Effector memory CD4-positive, alpha-beta T cell (primary cell): ENCODE results near the gene COL7A1.

ENCODE experiments used
- DNase-seq, 3 donors: peaks; one replicate each; pipeline ENCODE4 v3.0.0-alpha.2; 2020
- H3K27ac ChIP-seq: 2 replicates; pipeline ENCODE4 v1.7.0; 2013; ENCODE audit warnings: mild to moderate bottlenecking, low read length, moderate library complexity; ENCODE audit not compliant: insufficient read depth, poor library complexity, severe bottlenecking
- H3K27me3 ChIP-seq: replicated peaks from 2 replicates; pipeline ENCODE4 v1.7.0; 2013; ENCODE audit warnings: mild to moderate bottlenecking, low read length; ENCODE audit not compliant: insufficient read depth, control insufficient read depth, poor library complexity, severe bottlenecking
- H3K36me3 ChIP-seq: 2 replicates; pipeline ENCODE4 v1.7.0; 2013; ENCODE audit warnings: mild to moderate bottlenecking, low read length, moderate library complexity; ENCODE audit not compliant: control insufficient read depth, insufficient read depth
- H3K4me1 ChIP-seq: 2 replicates; pipeline ENCODE4 v1.7.0; 2013; ENCODE audit warnings: low read length, mild to moderate bottlenecking; ENCODE audit not compliant: control insufficient read depth, insufficient read depth, poor library complexity, severe bottlenecking
- H3K4me3 ChIP-seq: 2 replicates; pipeline ENCODE4 v1.7.0; 2013; ENCODE audit warnings: low read length, low read depth, mild to moderate bottlenecking; ENCODE audit not compliant: insufficient read depth, poor library complexity, severe bottlenecking
- H3K9me3 ChIP-seq: 2 replicates; pipeline ENCODE4 v1.7.0; 2013; ENCODE audit warnings: mild to moderate bottlenecking, low read length, moderate library complexity; ENCODE audit not compliant: control insufficient read depth

COL7A1 gene

GRCh38 chr3:48633256-48633655 is 38.1 kb upstream of the COL7A1 start:
- DNase-seq = no peak
- Histone ChIP-seq H3K36me3 (peaks cover 2% of the 10 kb centered on the region), H3K27me3 (no peaks in the 10 kb centered on the region), H3K4me1 (peaks cover 7% of the 10 kb centered on the region), H3K9me3 (no peaks in the 10 kb centered on the region), H3K27ac (no peak overlapping the region), H3K4me3 (no peak overlapping the region)

DNA sequence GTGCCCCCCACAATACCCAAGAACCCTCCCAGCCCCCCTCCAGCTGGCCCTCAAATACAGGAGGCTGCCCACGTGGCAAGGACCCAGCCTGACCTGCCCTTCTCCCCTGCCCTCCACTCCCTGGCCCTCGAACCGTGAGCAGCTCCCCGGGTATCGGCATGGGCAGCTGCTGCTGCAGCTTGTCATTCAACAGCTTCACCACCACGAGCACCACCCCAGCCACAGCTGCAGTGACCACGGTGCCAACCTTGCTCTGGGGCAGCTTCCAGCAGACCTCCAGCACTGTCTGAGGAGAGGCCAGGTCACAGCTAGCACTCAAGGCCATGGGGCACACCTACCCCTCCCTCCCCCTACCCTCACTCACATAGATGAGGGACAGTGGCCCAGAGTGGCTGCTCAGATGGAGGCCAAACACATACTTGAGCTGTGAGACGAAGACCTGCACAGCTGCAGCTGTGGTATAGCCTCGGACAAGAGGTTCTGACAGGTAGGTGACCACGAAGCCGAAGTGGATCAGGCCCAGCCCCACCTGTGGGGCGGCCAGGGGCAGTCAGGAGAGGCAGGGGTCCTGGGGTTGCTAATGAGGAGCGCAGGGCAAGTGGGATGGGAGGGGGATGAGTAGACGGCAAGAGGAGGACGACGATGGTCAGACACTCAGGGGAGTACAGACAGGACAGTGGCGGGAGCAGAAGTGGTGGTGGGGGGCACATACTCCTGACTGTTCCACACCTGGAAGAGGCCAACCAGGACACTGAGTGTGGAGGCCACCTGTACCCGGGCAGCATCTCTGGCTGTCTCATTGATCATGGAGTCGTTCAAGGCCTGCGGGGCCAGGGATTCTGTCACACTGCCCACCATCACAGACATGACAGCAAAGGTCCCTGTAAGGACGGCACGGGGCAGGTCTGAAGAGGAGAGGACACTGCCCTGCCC is 36.7 kb upstream of the COL7A1 start:
- H3K36me3 ChIP-seq = peaks cover 13% of the 10 kb centered on the region
- no peak for DNase-seq
- no peaks in the 10 kb centered on the region for H3K9me3 ChIP-seq
- no peak overlapping the region for H3K27ac ChIP-seq
- H3K27me3 ChIP-seq = no peaks in the 10 kb centered on the region
- no peak overlapping the region for H3K4me3 ChIP-seq
- H3K4me1 ChIP-seq = peaks cover 7% of the 10 kb centered on the region

GRCh38 chr3:48630833-48631232 is 35.7 kb upstream of the COL7A1 start:
- Histone ChIP-seq H3K27ac (no peak overlapping the region), H3K4me1 (peaks cover 1% of the 10 kb centered on the region), H3K9me3 (no peaks in the 10 kb centered on the region), H3K4me3 (no peak overlapping the region), H3K27me3 (no peaks in the 10 kb centered on the region), H3K36me3 (peaks cover 15% of the 10 kb centered on the region)
- DNase-seq = no peak

- H3K27me3 ChIP-seq = no peaks in the 10 kb centered on the region
- DNase-seq = no peak
- H3K4me3 ChIP-seq = no peak overlapping the region
- no peak overlapping the region for H3K27ac ChIP-seq
- peaks cover 15% of the 10 kb centered on the region for H3K36me3 ChIP-seq
- no peaks in the 10 kb centered on the region for H3K9me3 ChIP-seq
- H3K4me1 ChIP-seq = no peaks in the 10 kb centered on the region
Observed at GRCh38 chr3:48630407-48630806, 35.3 kb upstream of the COL7A1 start.

DNA sequence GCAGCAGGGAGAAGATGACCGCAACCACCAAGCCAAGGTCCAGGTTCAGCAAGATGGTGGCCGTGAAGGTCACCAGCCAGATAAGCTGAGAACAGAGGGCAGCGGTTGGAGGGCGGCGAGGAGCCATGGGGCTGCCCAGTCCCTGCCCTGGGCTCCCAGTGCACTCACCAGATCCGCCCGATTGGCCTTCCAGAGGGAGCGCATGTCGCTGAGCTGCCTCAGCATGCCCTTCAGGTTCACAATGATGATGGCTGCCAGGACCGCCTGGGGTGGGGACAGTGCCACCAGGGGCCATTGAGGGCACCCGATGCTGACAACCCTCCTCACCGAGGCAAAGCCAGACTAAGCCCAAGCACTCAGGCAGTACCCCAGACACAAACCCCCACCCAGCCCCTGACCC is 34.8 kb upstream of the COL7A1 start:
- no peak for DNase-seq
- H3K4me3 ChIP-seq = no peak overlapping the region
- H3K27ac ChIP-seq = no peak overlapping the region
- H3K27me3 ChIP-seq = no peaks in the 10 kb centered on the region
- H3K4me1 ChIP-seq = no peaks in the 10 kb centered on the region
- H3K36me3 ChIP-seq = peaks cover 15% of the 10 kb centered on the region
- no peaks in the 10 kb centered on the region for H3K9me3 ChIP-seq

DNA sequence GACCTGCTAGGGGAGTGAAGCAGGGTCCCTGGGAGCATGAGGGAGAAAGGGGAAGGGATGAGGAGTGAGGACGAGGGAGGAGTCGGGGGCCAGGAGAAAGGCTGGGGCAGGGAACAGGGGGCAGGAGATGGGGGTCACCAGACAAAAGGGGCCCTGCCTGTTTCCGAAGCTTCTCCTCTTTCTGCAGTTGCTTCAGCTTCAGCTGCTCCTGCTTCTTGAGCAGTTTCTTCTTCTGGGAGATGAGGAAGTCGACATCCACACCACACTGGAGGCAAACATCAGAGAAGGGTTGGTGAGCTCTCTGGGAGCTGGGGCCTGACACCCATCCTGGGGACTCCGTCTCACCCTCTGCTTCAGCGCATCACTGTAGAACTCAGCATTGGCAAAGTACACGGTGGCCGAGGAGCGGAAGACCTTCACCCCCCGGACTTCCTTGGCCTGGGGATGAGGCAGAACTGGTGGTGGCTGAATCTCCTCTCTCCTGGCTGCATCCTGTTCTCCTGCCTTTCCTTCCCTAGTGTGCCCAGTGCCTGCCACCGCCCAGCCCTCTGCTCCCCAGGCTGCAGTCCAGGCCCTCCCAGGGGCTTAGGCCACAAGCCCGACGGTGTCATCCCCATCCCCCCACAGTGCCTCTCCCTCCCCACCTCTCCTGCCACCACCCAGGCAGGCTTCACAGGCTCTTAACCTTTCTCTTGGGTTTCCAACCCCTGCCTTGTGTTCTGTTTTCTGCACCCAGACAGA is 33.3 kb upstream of the COL7A1 start:
- no peak overlapping the region for H3K27ac ChIP-seq
- no peak for DNase-seq
- H3K27me3 ChIP-seq = no peaks in the 10 kb centered on the region
- H3K36me3 ChIP-seq = peaks cover 15% of the 10 kb centered on the region
- H3K9me3 ChIP-seq = no peaks in the 10 kb centered on the region
- H3K4me3 ChIP-seq = no peak overlapping the region
- no peaks in the 10 kb centered on the region for H3K4me1 ChIP-seq

DNA sequence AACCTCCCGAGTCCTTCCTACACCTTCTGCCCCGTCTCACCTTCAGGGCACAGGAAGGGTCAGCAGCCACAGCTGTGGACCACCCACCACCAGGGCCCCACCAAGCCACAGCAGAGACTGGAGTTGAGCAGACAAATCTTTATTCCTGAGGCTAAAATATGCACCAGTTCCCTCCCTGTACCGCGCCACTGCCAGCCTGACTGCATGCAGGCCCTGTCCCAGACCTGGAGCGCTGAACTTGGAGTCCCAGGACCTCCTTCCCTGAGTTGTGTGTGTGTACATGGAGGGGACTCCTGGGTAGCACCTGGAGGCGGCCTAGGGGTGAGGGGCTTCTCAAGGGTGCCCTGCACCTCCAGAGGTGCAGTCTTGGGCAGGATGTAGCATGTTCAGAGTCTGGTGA is 30.5 kb upstream of the COL7A1 start:
- Histone ChIP-seq H3K9me3 (no peaks in the 10 kb centered on the region), H3K27me3 (no peaks in the 10 kb centered on the region), H3K27ac (no peak overlapping the region), H3K4me3 (no peak overlapping the region), H3K4me1 (no peaks in the 10 kb centered on the region), H3K36me3 (peaks cover 15% of the 10 kb centered on the region)
- no peak for DNase-seq

GRCh38 chr3:48624767-48625166 is 29.6 kb upstream of the COL7A1 start:
- H3K4me1 ChIP-seq = no peaks in the 10 kb centered on the region
- no peak overlapping the region for H3K27ac ChIP-seq
- H3K27me3 ChIP-seq = no peaks in the 10 kb centered on the region
- no peaks in the 10 kb centered on the region for H3K9me3 ChIP-seq
- H3K36me3 ChIP-seq = peaks cover 15% of the 10 kb centered on the region
- no peak for DNase-seq
- H3K4me3 ChIP-seq = no peak overlapping the region

DNA sequence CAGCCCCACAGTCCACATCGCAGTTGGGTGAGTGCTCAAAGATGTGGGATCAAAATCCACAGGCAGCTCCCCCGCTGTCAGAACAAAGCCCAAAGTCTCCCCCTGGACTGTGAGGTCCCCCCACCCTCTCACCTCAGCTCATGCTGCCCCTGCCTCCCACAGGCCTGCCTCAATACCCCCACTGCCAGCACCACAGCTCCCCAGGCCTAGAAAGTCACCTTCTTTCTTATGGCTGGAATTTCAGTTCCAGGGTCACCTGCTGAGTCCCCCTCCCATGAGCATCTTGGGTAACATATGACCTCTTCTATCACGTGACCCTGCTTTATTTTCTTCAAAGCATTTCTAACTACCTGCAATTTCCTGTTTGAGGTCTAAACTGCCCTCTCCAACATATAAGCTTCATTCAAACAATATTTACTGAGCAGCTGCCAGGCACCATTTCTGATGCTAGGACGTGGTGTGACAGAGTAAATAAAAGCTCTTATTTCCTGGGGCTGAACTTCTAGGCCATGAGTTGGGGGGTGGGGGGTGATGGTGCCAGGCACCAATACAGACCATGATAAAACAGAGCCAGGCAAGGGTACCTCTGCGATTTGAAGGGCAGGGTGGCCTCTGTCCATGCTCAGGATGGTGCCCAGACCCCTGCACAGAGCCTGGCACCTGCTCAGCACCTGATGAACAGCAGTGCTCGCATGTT is 28.9 kb upstream of the COL7A1 start:
- H3K4me3 ChIP-seq = no peak overlapping the region
- no peaks in the 10 kb centered on the region for H3K27me3 ChIP-seq
- H3K4me1 ChIP-seq = no peaks in the 10 kb centered on the region
- DNase-seq = no peak
- H3K36me3 ChIP-seq = peaks cover 15% of the 10 kb centered on the region
- no peaks in the 10 kb centered on the region for H3K9me3 ChIP-seq
- H3K27ac ChIP-seq = no peak overlapping the region
